Hindlimb muscle (tissue), 1 donor: ENCODE data around the gene TSHZ2. TPM values are rescaled to one million over a fixed set of nuclear protein-coding genes. Genes with fewer than 3 reads are reported as not detected.

Source experiments
- DNase-seq: peaks from one replicate; pipeline ENCODE4 v3.0.0-alpha.2; 2013
- polyA plus RNA-seq: library from polyadenylated mRNA; unstranded; fragments of 120-200 nt; gene quantifications from one replicate; pipeline ENCODE4 v1.2.1, GENCODE V29; 2013; ENCODE audit not compliant: insufficient read length

The TSHZ2 gene
- polyA plus RNA-seq, 1 donor, result 8.3 TPM

DNA sequence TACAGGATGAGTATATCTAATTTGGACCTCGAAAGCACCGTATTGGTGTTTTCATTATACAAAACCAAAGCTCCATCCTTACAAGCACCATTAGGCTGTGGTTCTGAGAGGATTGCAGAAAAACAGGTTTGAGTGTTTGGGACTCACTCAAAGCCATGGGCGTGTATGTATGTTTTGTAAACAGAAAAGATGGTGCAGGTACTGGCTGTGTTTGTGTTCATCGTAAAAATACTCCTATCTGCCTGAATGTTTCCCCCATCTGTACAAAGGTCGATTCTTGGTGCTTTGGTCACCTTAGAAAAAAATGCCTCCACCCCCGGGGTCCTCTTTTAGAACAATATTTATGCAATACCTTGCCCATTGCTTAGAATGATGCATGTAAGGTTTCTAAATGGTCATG, 286.6 kb downstream of the TSHZ2 start:
- DNase-seq, result no peak

DNA sequence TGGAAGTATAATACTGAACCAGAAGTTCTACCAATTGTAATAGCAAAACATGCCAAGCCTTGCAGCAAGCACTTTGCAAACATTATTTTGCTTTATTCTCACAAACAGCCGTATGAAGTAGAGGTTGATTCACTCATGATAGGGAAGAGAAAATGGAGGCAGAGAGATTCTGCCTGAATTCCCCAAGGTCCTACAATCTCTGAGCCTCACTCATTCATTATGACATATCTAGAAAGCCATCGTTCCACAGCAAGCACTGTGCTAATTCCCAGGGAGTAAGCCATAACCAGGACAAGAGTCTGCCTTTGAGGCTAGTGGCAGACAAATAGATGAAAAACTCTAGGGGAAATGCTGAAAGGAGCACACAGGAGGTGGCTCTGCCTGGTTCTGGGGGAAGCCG, 288.0 kb downstream of the TSHZ2 start:
- no peak for DNase-seq

DNA sequence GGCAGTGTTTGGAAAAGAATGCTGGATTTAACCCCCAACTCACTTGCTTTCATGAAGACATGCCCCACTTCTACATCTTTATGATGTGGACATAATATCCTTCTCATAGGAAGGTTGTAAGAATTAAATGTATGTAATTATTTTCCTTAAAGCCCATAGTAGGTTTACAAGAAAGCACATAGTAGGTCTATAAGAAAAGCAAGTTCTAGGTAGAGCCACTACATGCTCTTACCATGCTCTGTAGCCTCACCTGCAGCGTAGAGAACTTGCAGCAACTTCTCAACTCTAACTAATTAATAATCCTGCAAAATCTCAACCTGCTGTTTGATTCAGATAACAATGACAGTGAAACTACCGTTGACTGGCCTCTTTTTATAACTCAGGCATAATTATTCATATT, 288.4 kb downstream of the TSHZ2 start:
- DNase-seq, result no peak

DNA sequence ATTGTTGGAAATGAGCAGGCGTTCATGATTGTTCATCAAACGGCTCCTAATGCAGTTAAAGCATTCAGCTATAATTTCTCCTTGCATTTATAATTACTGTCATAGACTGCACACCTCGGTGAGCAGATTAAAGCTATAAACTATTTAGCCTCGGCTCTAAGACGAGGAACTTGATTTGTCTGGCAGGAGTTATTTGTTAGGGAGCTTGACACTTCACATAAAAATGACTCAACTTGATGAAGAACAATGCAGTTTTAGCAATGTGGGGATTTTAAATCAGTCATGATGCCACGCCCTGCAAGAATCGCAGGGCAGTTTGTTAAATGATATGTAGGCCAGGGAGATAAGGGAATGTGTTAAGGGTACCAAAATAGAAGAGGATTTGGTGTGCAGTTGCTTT, 290.2 kb downstream of the TSHZ2 start:
- DNase-seq, result no peak

DNA sequence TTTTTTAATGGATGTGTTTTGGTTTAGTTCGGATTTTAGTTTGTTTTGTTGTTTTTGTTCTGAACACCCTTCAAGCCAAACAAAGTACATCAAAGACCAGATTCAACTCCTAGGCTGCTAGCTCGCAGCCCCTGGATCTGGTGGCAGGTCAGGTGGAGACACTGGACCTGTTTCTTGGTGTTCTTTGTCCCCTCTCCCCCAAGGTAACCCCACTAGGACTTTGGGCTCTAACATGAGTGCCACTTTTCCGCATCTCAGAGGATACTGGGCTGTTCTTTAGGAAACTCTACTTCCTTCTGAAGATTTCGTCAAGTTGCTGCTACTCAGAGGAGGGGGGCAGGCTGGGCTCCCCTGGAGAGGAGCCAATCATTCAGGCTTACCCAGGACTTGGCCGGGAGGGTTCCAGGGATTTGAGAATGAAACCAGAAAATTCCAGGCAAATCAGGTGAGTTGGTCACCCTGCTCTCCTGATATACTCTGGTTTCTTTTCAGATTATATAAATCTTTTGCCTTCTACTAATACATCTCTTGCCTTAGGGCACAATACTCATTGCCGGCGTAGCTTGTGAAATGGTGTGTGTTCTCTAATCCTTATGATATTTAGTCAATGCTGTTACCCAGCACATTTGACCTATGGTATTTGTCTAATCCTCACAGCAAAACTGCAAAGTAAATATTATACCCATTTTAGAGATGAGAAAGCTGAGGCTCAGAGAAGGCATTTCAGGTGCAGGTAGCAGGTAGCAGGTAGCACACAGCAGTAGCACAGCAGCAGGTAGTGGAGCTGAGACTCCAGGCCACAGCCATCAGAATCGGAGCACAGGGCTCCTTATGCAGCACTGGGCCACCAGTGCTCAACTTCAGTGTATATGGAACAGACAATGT, 291.6 kb downstream of the TSHZ2 start:
- DNase-seq, result no peak

DNA sequence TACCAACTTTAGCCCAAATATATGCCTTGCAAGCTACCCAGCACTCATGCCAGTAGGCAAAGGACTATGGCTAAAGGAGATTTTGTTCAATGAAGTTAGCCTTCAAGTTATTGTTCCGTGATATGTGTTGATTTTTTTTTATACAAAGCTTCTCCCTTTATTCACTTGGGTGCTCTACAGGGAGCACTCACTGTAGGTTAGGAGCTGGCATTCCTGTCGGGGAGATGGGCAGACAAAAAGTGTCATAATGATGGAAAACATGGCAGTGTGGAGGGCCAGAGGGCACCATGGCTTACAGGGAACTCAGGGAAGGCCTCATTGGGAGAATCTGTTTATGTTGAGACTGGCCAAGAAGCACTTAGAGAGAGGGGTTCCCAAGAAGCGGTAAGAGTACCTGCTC, 292.4 kb downstream of the TSHZ2 start:
- no peak for DNase-seq

DNA sequence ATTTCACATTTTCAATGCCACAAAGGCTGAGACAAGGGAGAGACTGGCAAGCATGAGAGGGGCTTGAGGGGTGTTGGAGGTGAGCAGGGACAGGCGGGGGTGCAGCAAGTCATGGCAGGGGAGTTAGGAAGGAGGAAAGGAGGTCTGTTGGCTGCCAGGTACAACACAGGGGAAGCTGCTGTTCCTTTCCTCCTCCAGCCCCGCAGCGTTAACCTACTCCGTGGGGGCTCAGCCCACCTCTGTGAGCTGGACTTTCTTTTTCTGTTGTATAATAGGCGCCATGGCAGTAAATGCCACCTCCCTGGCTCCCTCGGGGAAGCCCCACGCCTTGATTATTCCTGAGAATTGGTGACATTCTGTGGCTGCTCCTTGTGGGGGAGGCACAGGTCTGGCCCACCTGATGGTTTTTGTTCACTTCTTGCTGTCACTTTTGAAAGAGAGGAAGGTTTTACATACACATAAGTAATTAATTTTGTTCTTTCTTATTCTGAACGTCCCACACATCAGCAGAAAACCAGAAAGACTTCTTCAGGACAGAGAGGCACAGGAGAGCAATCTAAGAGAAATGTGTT, 293.2 kb downstream of the TSHZ2 start:
- DNase-seq, result no peak

DNA sequence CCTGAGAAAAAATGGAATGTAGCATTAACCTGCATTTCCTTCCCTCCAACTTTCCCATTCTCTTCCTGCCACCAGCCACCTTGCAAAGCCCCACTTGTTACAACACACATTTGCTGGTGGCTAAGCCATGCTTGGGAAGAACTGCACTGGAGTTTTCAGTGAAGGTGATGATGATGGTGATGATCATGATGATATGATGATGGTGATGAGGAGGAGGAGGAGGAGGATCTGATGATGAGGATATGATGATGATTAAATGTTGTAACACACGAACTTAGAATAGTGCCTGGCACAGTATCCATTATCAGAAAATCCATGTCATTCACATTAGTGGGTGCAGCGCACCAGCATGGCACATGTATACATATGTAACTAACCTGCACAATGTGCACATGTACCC, 297.2 kb downstream of the TSHZ2 start:
- no peak for DNase-seq

DNA sequence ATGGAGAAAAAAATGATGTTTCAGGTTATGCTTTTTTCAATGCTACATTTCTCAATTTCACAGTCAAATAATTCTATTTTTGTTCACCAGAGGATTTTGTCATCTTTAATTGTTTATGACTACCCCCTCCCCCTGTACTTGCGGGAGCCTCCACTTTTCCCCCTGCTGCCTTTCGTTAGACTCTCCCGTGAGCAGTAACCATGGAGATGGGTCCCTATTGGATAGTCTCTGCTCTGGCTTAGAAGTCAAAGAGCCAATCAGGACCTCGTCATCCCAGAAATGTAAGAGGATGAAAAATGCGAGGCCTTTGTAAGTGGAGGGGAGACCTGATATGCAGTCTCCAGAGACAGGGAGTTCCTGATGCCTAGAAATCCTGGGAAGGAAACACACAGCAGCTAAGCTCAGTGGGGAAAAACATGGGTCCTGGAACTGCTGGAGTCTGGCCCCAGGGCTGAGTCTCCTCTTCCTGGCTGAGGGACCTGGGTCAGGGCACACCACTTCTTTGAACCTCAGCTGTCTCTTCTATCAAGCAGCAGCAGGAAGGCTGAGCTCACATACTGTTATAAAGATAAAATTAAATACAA, 298.7 kb downstream of the TSHZ2 start:
- no peak for DNase-seq

DNA sequence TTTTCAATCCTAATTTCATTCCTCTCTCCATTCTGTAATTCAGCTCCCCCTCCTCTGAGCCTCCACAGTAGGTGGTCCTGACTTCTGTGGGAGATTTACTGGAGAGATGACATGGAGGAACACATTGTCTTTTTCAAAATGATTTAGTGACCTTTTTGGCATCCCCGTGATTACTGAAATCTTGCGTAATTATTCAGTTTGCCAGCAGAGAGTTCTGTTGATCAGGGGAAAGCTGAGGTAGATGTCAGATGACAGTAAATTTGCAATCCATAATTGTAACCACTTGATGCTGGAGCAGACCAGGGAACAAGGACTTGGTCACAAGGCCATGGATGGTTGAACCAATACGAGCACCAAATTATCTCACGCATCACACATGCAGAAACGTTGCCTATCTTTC, 302.2 kb downstream of the TSHZ2 start:
- DNase-seq, result no peak

DNA sequence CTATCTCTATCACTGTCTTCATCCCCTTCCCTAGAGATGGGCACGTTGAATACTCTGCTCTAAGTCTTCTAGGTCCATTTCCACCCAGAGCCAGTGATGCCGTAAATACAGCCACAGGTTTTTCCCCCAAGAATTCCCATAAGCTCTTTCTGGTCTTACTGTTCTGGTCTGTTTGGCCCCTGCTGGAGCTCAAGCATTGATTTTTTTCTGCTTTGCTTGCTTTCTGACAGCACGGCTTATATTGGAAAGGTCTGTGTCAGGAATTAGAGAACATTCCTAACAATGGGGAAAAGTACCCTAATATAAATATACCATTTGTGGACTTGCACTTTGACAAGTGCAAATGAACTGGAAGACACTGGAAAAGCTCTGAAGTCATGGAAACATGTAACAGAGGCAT, 302.6 kb downstream of the TSHZ2 start:
- DNase-seq, result no peak

DNA sequence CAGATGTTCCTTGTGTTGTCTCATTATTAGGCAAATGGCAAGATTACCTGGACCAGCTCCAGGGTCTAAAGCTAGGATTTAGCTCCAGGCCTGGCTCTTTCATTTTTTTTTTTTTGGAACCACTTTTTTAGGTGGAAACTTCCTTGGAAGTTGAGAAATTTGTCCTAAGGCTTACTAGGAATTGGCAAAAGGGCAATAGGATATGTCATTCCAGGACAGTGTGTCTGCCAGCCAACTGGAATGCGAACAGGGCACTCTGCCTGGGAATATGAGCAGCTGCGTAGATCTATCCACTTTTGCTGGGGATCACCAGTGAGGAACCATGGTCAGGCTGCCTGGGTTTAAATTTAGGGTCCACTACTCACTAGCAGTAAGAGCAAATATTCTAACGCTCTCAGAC, 304.0 kb downstream of the TSHZ2 start:
- peak; percentile 50 for DNase-seq

DNA sequence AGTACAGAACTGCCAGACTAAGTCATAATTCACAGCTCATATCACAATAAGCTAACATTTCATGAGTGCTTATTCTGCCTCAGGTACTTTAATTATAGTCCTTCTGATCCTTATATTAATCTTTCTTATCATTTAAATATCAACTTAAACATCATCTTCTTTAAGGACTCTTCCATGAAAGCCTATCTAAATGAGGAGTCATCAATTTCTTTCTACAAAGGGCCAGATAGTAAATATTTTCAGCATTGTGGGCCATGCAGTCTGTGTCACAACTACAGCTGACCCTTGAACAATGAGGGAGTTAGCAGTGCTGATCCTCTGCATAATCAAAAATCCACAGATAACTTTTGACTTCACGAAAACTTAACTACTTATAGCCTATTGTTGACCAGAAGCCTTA, 306.4 kb downstream of the TSHZ2 start:
- DNase-seq, result no peak

DNA sequence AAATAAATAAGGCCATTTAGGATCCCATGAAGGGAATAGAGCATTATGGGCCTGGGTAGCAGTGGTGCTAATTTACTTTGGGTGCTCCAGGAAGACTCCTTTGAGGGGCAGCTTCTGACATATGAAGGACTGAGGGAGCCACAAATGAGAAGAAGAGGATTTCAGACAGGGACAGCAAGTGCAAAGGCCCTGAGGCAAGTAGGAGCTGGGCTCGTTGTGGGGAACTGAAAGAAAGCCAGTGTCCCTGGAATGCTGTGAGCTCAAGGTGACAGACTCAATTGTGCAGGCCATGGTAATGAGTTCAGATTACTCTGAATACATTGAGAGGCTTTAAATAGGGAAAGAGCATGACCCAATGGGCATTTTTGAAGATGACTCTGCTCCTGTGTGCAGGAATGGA, 307.6 kb downstream of the TSHZ2 start:
- no peak for DNase-seq

DNA sequence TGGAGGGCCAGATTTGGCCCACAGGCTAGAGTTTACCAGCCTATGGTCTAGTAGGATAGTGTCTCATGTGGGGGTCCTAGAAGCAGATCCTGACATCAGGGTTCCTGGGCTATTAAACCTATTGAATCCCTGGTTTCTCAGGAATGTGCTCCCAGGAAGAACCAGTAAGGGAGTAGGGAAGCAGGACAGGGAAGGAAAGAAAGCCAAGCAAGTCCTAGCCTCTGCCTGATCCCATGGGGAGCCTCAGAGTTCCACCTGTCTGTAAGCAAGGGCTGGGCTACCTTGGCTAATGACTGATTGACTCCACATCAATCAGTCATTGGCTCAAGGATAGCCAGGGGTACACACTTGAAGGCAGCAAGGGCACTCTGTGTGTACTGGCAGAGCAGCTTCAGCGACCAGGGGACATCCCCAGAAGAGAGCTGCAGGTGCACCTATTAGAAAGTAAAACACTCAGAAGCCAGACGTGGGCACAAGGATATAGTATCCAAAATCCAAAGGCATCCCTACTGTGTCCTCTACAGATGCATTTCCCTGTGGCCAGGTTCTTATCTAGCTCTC, 309.5 kb downstream of the TSHZ2 start:
- DNase-seq, result no peak

DNA sequence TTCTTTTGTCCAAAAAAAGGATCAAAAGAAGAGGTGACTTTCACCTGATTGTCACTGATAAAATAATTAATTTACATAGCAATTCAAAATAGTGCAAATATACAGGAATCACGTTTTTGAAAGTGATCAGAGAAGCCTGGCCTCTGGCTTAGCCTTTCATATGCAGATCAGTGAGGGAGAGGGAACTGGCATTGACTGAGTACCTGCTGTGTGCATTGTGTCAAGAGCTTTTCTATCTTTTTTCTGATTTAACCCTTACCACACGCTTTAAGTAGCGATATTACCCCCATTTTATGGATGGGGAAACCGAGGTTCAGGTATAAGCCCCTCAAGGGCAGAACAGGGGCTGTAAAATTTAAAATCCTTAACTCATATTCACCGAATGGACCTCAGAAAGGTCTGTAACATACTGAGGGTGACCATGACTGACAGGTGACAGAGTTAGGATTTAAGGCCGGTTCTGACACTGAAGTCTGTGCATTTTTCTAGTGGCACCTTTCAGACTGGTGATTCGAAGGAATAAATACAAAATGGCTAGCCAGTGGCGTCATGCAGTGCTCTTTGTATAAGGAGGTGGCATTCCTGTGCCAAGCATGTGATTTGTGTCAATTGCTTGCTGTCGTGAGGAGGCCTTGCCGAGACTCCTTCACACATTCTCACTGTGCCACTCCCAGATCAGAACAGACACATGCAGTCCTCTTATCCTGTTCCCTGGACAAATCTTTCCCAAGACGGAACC, 310.2 kb downstream of the TSHZ2 start:
- DNase-seq, result no peak

DNA sequence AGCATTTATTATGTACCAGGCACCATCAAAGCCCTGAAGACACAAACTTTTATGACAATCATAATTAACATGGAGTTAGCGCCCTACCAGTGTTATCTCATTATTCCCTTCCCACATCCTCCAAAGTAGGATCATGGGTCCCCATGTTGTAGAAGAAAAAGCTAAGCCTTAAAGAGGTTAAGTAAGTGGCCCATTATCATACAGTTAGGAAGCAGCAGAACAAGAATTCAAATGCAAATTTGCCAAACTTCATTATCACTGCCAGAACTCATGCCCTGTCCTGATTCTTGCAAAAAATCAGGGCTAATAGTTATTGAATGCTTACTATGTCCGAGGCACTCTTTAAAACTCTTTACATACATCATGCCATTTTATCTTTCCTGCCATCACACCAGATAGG, 310.9 kb downstream of the TSHZ2 start:
- DNase-seq, result no peak

DNA sequence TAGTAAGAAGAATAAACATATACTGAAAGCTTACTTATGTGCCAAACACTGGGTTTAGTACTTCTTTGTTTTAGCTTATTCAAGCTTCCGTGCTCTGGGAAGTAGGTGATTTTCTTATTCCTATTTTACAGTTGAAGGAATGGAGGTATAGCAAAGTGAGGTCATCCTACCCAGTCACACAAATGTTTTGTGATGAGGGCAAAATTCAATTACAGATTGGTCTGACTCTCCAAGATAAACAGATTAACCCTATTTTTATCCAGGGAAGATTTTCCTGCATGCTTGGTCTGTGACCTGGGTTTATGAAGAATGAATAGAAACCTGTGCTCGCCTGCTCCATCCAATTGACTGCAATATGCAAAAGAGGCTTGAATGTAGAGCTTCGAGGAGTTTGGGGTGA, 311.4 kb downstream of the TSHZ2 start:
- DNase-seq, result no peak

DNA sequence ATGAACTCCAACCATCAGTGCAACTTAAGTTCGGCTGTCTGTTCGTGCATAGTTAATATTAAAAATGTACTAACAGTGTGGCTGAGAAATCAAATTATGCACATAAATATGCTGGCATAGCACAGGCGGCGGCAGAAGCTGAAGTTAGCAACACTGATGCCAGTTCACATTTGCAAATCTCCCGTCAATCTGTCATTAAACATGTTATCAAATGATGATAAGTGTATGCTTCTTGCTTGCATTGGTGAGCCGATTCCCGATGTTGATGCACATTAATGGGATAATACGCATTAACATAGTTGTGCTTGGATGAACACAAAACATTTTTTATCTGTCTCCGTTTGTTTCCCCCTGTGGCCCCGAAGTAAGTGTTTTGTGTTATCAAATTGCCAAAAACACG, 312.1 kb downstream of the TSHZ2 start:
- no peak for DNase-seq

DNA sequence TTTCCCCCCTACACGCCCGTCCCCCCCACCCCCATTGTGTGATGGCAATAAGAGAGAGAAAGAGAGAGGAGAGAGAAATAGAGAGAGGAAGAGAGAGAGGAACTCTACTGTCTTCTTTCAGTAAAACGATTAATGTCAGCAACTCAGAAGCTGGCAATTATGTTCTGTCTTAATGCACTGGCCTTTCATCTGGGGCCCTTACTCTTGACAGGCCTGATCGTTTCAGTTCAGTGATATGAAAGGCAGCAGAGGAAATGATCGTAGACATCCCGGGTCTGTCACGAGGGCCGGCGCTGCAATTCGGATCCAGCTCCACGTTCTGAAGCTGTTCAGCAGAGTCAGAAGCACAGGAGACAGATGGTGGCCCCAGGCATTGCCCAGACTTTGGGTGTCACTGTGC, 312.5 kb downstream of the TSHZ2 start:
- no peak for DNase-seq

DNA sequence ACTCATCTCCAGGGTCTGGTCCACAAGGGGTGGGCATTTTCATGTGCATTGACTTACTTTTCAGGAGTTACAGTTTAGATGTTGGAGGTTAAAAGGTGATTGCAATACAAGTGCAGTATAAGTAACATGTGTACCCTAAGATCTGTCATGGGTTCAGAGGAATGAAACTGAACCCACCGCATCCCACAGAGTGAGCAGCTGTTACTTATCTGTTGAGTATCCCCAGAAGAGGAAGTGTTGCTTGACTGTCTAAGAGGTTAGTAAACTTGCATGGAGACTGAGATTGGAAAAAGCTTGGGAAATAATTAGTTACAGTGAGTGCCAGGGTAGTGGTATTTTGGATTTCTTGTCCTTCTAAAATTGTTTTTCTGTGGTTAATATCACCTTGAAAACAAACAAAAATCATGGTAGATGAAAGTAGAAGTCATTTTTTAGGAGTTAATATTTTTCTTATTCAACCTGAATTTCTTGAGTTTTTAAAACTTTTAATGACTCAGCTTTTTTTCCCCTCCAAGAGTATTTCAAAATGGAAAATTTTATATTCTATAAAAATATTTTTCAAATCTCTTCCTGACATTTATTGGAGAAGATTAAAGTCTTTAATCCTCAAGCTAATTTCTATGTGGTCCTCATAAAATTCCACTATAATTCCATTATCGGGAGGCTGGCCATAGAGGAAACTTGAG, 315.3 kb downstream of the TSHZ2 start:
- no peak for DNase-seq

DNA sequence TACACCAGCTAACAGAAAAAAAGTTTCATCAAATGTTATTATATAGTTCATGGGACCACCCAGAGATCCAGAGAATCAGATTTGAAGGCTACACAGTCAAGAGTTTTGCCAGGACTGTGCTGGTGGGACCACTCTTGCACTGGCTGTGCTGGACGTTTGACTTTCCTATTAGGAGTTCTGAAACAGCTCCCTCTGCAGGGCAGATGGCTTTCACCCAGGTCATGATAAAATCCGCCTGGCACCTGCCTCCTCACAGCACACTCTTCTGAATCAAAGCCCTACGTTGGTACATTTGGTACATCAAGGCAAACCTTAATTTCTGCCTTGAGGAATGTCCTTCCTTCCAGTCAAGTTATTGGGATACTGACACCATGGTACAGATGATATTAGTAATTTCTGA, 319.4 kb downstream of the TSHZ2 start:
- DNase-seq, result no peak

DNA sequence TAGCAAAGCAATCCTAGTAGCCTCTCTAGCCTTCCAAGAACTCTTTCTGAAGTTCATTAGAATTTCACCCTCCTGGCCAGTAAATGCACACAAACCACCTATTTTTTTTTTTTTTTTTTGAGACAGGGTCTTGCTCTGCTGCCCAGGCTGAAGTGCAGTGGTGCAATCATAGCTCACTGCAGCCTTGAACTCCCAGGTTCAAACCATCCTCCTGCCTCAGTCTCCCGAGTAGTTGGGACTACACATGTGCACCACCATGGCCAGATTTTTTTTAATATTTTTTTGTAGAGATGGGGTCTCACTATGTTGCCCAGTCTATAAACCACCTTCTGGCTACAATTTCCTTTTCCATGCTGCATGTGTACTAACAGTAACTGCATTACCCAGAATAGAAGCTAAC, 320.2 kb downstream of the TSHZ2 start:
- no peak for DNase-seq
